Endothelial cell of umbilical vein (primary cell): Measurements from ENCODE around the gene ZNF488. TPM values are rescaled to one million over a fixed set of nuclear protein-coding genes. Genes with fewer than 3 reads are reported as not detected.

ENCODE experiments used
- BruUV-seq: library from RNA; stranded (reverse); fragments of 400-500 nt; replicated peaks from 2 replicates; lab custom pipeline; 2021; lab: Mats Ljungman, UMichigan
- CTCF ChIA-PET: fragments of 300-600, 350-600 bp; sonication (Branson Sonifier 250); formaldehyde crosslinking; loops from one replicate; lab custom pipeline; 2021; ENCODE audit warnings: antibody characterized with exemption, inconsistent platforms; lab: Charles Lee
- POLR2A ChIA-PET: fragments of 300-600, 350-600 bp; sonication (Branson Sonifier 250); formaldehyde crosslinking; loops from one replicate; lab custom pipeline; 2021; ENCODE audit warnings: antibody characterized with exemption, inconsistent platforms; lab: Charles Lee
- DNase-seq: peaks from one replicate; pipeline ENCODE4 v3.0.0-alpha.2; 2011; ENCODE audit warnings: low read depth, low spot score
- FAIRE-seq: peaks from 2 replicates; lab custom pipeline; 2011; peaks lifted over from hg19 to GRCh38; lab: Jason Lieb, UNC
- H2AFZ ChIP-seq: 2 replicates; pipeline ENCODE4 v1.6.0; 2012; ENCODE audit warnings: low read depth, low read length, control low read depth, inconsistent platforms
- H3K27ac ChIP-seq: 2 replicates; pipeline ENCODE4 v1.5.1; 2011; ENCODE audit warnings: low read depth, mild to moderate bottlenecking, control low read depth, low read length, moderate library complexity; ENCODE audit not compliant: insufficient read depth
- H3K27me3 ChIP-seq, 2 experiments: 2 replicates each; pipeline versions ENCODE4 v1.6.0 to v1.6.1; 2011; ENCODE audit warnings: low read length in 2 of 2, mixed read lengths in 1 of 2; ENCODE audit not compliant: control insufficient read depth in 2 of 2, insufficient read depth in 2 of 2
- H3K36me3 ChIP-seq, 2 experiments: 2 replicates in 1 of 2; 3 replicates in 1 of 2; pipeline ENCODE4 v1.5.1; 2011; ENCODE audit warnings: low read length in 2 of 2, mild to moderate bottlenecking in 1 of 2, moderate library complexity in 1 of 2; ENCODE audit not compliant: control insufficient read depth in 2 of 2, insufficient read depth in 2 of 2; ENCODE audit errors: extremely low read depth in 1 of 2
- H3K4me1 ChIP-seq: 3 replicates; pipeline ENCODE4 v1.5.1; 2011; ENCODE audit warnings: mild to moderate bottlenecking, low read length; ENCODE audit not compliant: control insufficient read depth, insufficient read depth; ENCODE audit errors: extremely low read depth
- H3K4me2 ChIP-seq: 2 replicates; pipeline ENCODE4 v1.6.1; 2011; ENCODE audit warnings: low read length, control low read depth, mixed read lengths; ENCODE audit not compliant: insufficient read depth
- H3K4me3 ChIP-seq, 3 experiments: fragments of 200-600 bp in 1 of 3; sonication (generic), shearing (Covaris generic) in 1 of 3; replicated peaks in 1 of 3; 2 replicates each; pipeline ENCODE4 v1.5.1; 2011 to 2016; ENCODE audit warnings: control low read depth in 3 of 3, low read length in 3 of 3, mild to moderate bottlenecking in 2 of 3, inconsistent platforms in 1 of 3, low read depth in 1 of 3, moderate library complexity in 1 of 3; ENCODE audit not compliant: insufficient read depth in 1 of 3
- H3K79me2 ChIP-seq: 2 replicates; pipeline ENCODE4 v1.6.0; 2012; ENCODE audit warnings: low read length, inconsistent platforms; ENCODE audit not compliant: control insufficient read depth, insufficient read depth
- H3K9ac ChIP-seq: replicated peaks from 2 replicates; pipeline ENCODE3; 2011; ENCODE audit warnings: low read length, control low read depth; ENCODE audit not compliant: insufficient read depth; ENCODE audit errors: extremely low read depth
- H3K9me1 ChIP-seq: replicated peaks from 3 replicates; pipeline ENCODE4 v1.6.0; 2011; ENCODE audit warnings: mild to moderate bottlenecking, low read length; ENCODE audit not compliant: control insufficient read depth, insufficient read depth; ENCODE audit errors: extremely low read depth
- H3K9me3 ChIP-seq: replicated peaks from 2 replicates; pipeline ENCODE4 v1.5.1; 2012; ENCODE audit warnings: low read length, inconsistent platforms; ENCODE audit not compliant: control insufficient read depth, insufficient read depth
- H4K20me1 ChIP-seq: replicated peaks from 2 replicates; pipeline ENCODE3; 2011; ENCODE audit warnings: mild to moderate bottlenecking, low read length; ENCODE audit not compliant: control insufficient read depth, insufficient read depth; ENCODE audit errors: extremely low read depth
- EZH2 ChIP-seq: IDR thresholded peaks from 2 replicates; pipeline ENCODE4 v1.6.1; 2012; ENCODE audit warnings: borderline replicate concordance, low read depth, mild to moderate bottlenecking, moderate library complexity, low read length, inconsistent platforms; ENCODE audit not compliant: severe bottlenecking
- FOS ChIP-seq: IDR thresholded peaks from 2 replicates; pipeline ENCODE4 v1.6.1; 2011; ENCODE audit warnings: mild to moderate bottlenecking, low read length, moderate library complexity, borderline replicate concordance; ENCODE audit not compliant: insufficient read depth
- GATA2 ChIP-seq: IDR thresholded peaks from 2 replicates; pipeline ENCODE4 v1.7.0; 2011; ENCODE audit warnings: low read depth, mild to moderate bottlenecking, moderate library complexity, mixed read lengths, low read length; ENCODE audit not compliant: insufficient read length, insufficient read depth
- JUN ChIP-seq: IDR thresholded peaks from 2 replicates; pipeline ENCODE4 v1.6.1; 2011; ENCODE audit warnings: borderline replicate concordance, low read depth; ENCODE audit not compliant: insufficient read length, insufficient read depth
- MYC ChIP-seq: IDR thresholded peaks from one replicate; pipeline ENCODE4 v1.6.1; 2011; ENCODE audit warnings: mild to moderate bottlenecking, low read depth, low read length
- POLR2A ChIP-seq: IDR thresholded peaks from 2 replicates; pipeline ENCODE4 v1.6.1; 2012; ENCODE audit warnings: low read depth, mild to moderate bottlenecking, control low read depth, low read length
- POLR2AphosphoS5 ChIP-seq: IDR thresholded peaks from 2 replicates; pipeline ENCODE4 v1.6.1; 2012; ENCODE audit warnings: low read depth, mild to moderate bottlenecking, control low read depth, low read length, moderate library complexity; ENCODE audit not compliant: insufficient read depth
- dilution Hi-C: fragments of 300-500 bp; cut with MboI; formaldehyde crosslinking; loops from one replicate; pipeline ENCODE4 v1.15.0; 2019; ENCODE audit warnings: low sequenced_read_pairs; ENCODE audit not compliant: extremely low pct_ligation_motif_present
- intact Hi-C: fragments of 100-400 bp; cut with micrococcal nuclease; formaldehyde crosslinking; loops from one replicate; pipeline ENCODE4 v1.10.0; 2022
- polyA plus RNA-seq, 4 experiments: library from polyadenylated mRNA; depleted of rRNA in 3 of 4; stranded (reverse) in 3 of 4; unstranded in 1 of 4; fragments of >200 nt; gene quantifications; 2 replicates each; pipeline versions ENCODE4 v1.2.1 to v1.2.3, GENCODE V29; 2011 to 2012; ENCODE audit warnings: missing spikeins in 1 of 4
- total RNA-seq: library from RNA; stranded (reverse); gene quantifications from 2 replicates; pipeline ENCODE4 v1.2.3, GENCODE V29; 2021
- TF ChIP-seq, protein P1 (sequence below): IDR thresholded peaks from 2 replicates; pipeline ENCODE4 v1.6.1; 2011; ENCODE audit not compliant: insufficient read depth, insufficient read length
- TF ChIP-seq, protein P2 (sequence below), 2 donors: IDR thresholded peaks; 1 replicate in 1 of 2; 2 replicates in 1 of 2; pipeline ENCODE4 v1.5.1; 2011; ENCODE audit warnings: low read length in 2 of 2, mild to moderate bottlenecking in 2 of 2, moderate library complexity in 2 of 2, control low read depth in 1 of 2, inconsistent platforms in 1 of 2, low read depth in 1 of 2; ENCODE audit not compliant: insufficient read depth in 1 of 2; ENCODE audit errors: extremely low read depth in 1 of 2

The ZNF488 gene
- total and polyA plus RNA-seq, 2 donors (not counting 3 experiments of a cell fraction or from before 2014, with no cell fraction given), result 0.21 to 0.38 TPM

DNA sequence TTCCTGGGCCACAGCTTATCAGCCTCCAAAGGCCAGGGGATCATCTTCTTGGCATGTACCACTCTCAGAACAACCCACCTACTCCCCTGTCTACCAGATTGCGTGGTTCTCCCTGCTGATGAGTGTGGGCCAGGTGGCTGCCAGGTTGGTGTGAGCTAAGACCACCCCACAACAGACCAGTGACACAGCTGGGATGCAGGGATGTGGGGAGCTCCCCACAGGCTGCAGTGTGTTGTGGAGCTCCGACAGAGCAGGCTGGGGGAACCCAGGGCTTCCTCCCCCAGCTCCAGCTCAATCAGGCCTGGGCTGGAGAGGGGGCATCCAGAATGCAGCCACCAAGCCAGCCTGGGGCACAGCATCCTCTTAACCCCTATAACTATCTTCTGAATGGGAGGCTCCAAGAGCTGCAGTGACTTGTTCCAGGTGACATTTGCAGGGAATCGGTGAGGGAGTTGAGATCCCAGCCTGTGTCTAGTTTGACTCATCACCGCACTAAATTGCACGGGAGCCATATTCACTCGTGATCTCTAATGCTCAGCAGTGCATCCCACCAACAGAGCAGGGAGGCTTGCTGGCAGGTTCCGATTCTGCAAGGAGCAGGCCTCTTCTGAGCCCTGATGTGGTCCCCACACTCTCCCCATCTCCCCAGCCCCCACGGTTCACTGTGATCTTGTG, 62.4 kb downstream of the ZNF488 start:
- Histone ChIP-seq H3K79me2 (no peaks in the 10 kb centered on the region), H3K27me3 (peaks cover 2 to 3% of the 10 kb centered on the region in 2 experiments), H4K20me1 (no peaks in the 10 kb centered on the region), H3K9me3 (no peaks in the 10 kb centered on the region), H3K9me1 (no peaks in the 10 kb centered on the region), H3K4me2 (no peak overlapping the region), H3K36me3 (no peaks in the 10 kb centered on the region), H3K4me1 (no peaks in the 10 kb centered on the region), H3K9ac (no peak overlapping the region), H3K4me3 (no peak overlapping the region), H2AFZ (no peak overlapping the region), H3K27ac (no peak overlapping the region)
- DNase-seq (no peak), FAIRE-seq (no peak)
- TF ChIP-seq FOS (no peak), JUN (no peak), POLR2A (no peak), GATA2 (no peak), EZH2 (no peak)
- TF ChIP-seq, protein P1, sequence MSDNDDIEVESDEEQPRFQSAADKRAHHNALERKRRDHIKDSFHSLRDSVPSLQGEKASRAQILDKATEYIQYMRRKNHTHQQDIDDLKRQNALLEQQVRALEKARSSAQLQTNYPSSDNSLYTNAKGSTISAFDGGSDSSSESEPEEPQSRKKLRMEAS, result no peak
- dilution Hi-C loops (no loop called here), intact Hi-C loops (no loop called here)
- ChIA-PET POLR2A (no interaction called here), CTCF (interaction anchor here (1.3 to 2.9 kb wide), 2 partner anchors 9 to 19 kb away, joined by 4 to 15 read pairs; no protein-coding TSS in a partner anchor)
- BruUV-seq, result no TSS peak

DNA sequence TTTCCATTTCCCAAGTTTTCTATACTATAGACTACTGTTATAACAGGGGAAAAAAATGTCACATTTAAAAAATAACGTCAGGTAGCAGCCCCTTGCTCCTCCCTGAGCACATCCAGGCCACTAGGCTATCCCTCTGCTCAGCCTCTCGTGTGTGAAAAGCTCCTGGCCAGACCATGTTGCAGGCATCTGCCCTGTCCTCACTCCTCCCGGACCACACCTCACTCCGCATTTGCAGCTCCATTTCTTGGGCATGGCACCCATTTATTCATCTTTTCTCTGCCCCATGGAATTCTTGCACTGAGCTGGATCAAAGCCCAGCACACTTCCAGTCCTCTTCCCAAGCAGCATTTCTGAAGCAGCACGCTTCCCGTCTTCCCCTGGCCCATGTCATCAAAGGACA, 63.3 kb downstream of the ZNF488 start:
- Histone ChIP-seq H3K9me1 (no peaks in the 10 kb centered on the region), H3K4me2 (no peak overlapping the region), H4K20me1 (no peaks in the 10 kb centered on the region), H3K9ac (no peak overlapping the region), H2AFZ (no peak overlapping the region), H3K4me1 (no peaks in the 10 kb centered on the region), H3K27me3 (peaks cover 2 to 3% of the 10 kb centered on the region in 2 experiments), H3K9me3 (no peaks in the 10 kb centered on the region), H3K4me3 (no peak overlapping the region), H3K36me3 (no peaks in the 10 kb centered on the region), H3K27ac (no peak overlapping the region), H3K79me2 (no peaks in the 10 kb centered on the region)
- dilution Hi-C loops, result no loop called here
- intact Hi-C loops, result no loop called here
- no peak for FAIRE-seq
- ChIA-PET POLR2A (no interaction called here), CTCF (interaction anchor here (2.9 kb wide), 1 partner anchor 8 kb away, joined by 15 read pairs; no protein-coding TSS in a partner anchor)
- DNase-seq, result no peak
- BruUV-seq, result no TSS peak
- no peak for TF ChIP-seq POLR2AphosphoS5
- TF ChIP-seq MYC, result no peak
- TF ChIP-seq POLR2A, result no peak
- no peak for TF ChIP-seq FOS
- TF ChIP-seq JUN, result no peak
- TF ChIP-seq GATA2, result no peak
- TF ChIP-seq EZH2, result no peak
- TF ChIP-seq, protein P2, sequence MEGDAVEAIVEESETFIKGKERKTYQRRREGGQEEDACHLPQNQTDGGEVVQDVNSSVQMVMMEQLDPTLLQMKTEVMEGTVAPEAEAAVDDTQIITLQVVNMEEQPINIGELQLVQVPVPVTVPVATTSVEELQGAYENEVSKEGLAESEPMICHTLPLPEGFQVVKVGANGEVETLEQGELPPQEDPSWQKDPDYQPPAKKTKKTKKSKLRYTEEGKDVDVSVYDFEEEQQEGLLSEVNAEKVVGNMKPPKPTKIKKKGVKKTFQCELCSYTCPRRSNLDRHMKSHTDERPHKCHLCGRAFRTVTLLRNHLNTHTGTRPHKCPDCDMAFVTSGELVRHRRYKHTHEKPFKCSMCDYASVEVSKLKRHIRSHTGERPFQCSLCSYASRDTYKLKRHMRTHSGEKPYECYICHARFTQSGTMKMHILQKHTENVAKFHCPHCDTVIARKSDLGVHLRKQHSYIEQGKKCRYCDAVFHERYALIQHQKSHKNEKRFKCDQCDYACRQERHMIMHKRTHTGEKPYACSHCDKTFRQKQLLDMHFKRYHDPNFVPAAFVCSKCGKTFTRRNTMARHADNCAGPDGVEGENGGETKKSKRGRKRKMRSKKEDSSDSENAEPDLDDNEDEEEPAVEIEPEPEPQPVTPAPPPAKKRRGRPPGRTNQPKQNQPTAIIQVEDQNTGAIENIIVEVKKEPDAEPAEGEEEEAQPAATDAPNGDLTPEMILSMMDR (IDR thresholded peaks at IDR 0.05; ENCODE audit: extremely low read depth in 1 of 2, insufficient read depth in 1 of 2, low read depth in 1 of 2, low read length in 2 of 2), result no peak
- TF ChIP-seq, protein P1, result no peak
